SK-N-SH treated with all-trans-retinoic acid at 6 μM for 48 hours (cell line): ENCODE data around the gene AHSG.

Experiments
- ARNTL ChIP-seq: fragments of 450-650 bp; formaldehyde crosslinking; IDR thresholded peaks from 2 replicates; pipeline ENCODE4 v1.5.0; 2020; ENCODE audit warnings: low read depth, mild to moderate bottlenecking, moderate library complexity, borderline replicate concordance
- TOX ChIP-seq: fragments of 250-450 bp; sonication (Bioruptor Pico); IDR thresholded peaks from 2 replicates; pipeline ENCODE4 v1.8.0; 2021; ENCODE audit warnings: mild to moderate bottlenecking, moderate library complexity, borderline replicate concordance
- ZFP3 ChIP-seq: fragments of 250-450 bp; sonication (Bioruptor Pico); IDR thresholded peaks from 2 replicates; pipeline ENCODE4 v1.5.0; 2020; ENCODE audit warnings: mild to moderate bottlenecking, moderate library complexity
- ZFP30 ChIP-seq: fragments of 450-650 bp; formaldehyde crosslinking; IDR thresholded peaks from 2 replicates; pipeline ENCODE4 v1.5.0; 2022; ENCODE audit warnings: mild to moderate bottlenecking, moderate library complexity
- TF ChIP-seq, protein P1 (sequence below): fragments of 250-450 bp; sonication (Bioruptor Pico); IDR thresholded peaks from 2 replicates; pipeline ENCODE4 v1.5.1; 2021; ENCODE audit warnings: mild to moderate bottlenecking, moderate library complexity

DNA sequence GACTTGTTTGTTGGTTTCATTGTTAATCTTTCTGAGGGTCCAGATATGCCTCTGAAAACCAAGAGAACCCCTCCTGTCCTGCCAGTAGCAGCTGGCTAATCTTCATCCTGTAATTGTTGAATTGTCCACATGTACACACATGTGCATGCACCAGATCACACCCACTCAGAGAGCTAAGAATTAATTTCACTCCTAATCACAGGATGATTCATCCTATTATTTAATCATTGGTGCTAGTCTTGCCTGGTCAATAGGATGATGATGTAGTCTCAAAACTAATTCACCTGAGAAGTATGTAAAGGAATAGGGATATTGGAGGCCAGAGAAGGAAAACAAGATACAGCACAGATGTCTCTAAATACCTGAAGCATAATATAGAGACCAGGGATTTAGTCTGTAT, 7.8 kb upstream of the AHSG start:
- TF ChIP-seq ZFP30 (CRISPR knock-in tag) = no peak
- TF ChIP-seq, protein P1, sequence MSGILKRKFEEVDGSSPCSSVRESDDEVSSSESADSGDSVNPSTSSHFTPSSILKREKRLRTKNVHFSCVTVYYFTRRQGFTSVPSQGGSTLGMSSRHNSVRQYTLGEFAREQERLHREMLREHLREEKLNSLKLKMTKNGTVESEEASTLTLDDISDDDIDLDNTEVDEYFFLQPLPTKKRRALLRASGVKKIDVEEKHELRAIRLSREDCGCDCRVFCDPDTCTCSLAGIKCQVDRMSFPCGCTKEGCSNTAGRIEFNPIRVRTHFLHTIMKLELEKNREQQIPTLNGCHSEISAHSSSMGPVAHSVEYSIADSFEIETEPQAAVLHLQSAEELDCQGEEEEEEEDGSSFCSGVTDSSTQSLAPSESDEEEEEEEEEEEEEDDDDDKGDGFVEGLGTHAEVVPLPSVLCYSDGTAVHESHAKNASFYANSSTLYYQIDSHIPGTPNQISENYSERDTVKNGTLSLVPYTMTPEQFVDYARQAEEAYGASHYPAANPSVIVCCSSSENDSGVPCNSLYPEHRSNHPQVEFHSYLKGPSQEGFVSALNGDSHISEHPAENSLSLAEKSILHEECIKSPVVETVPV (CRISPR knock-in tag) = no peak
- TF ChIP-seq ZFP3 = no peak
- no peak for TF ChIP-seq TOX (CRISPR knock-in tag)
- TF ChIP-seq ARNTL (CRISPR knock-in tag) = no peak
